Pancreas (tissue), 10 donors: ENCODE measurements around the gene BRD3OS. TPM values are rescaled to one million over a fixed set of nuclear protein-coding genes. Genes with fewer than 3 reads are reported as not detected.

Source experiments
- ATAC-seq, 4 donors: fragments of 200-7000 bp; cut with Tn5 transposase; one replicate each; pipeline versions ENCODE4 v1.8.0 to v1.9.1; 2020; ENCODE audit warnings: mild to moderate bottlenecking in 4 of 4, moderate library complexity in 4 of 4
- DNase-seq, 6 donors: peaks; one replicate each; pipeline ENCODE4 v3.0.0-alpha.2; 2020
- FAIRE-seq: peaks from 2 replicates; lab custom pipeline; 2012; peaks lifted over from hg19 to GRCh38; lab: Jason Lieb, UNC
- H3K27ac ChIP-seq, 4 donors: fragments of 200-600 bp; sonication (generic); 1 replicate in 3 of 4; 2 replicates in 1 of 4; pipeline versions ENCODE4 v1.5.0 to v1.8.0; 2020
- H3K27me3 ChIP-seq, 4 donors: fragments of 200-600 bp; one replicate each; pipeline ENCODE4 v1.8.0; 2021
- H3K36me3 ChIP-seq, 3 donors: fragments of 200-600 bp; sonication (generic) in 1 of 3; one replicate each; pipeline versions ENCODE4 v1.5.0 to v1.8.0; 2020 to 2021
- H3K4me1 ChIP-seq, 3 donors: fragments of 200-600 bp; one replicate each; pipeline ENCODE4 v1.8.0; 2021
- H3K4me3 ChIP-seq, 4 donors: fragments of 200-600 bp; sonication (generic) in 2 of 4; one replicate each; pipeline versions ENCODE4 v1.5.0 to v1.8.0; 2020 to 2021
- H3K9me3 ChIP-seq, 4 donors: fragments of 200-600 bp; one replicate each; pipeline ENCODE4 v1.8.0; 2021
- CTCF ChIP-seq, 4 donors: fragments of 200-600 bp; sonication (generic) in 3 of 4; IDR thresholded peaks; one replicate each; pipeline versions ENCODE4 v1.5.0 to v1.8.0; 2021; ENCODE audit warnings: antibody characterized with exemption in 4 of 4
- WGBS, 2 donors: extraction: QIAGEN DNeasy Blood & Tissue Kit; methylation state at CpG; one replicate each; pipeline ENCODE4 v1.1.7; 2013; 5-methylcytosine and 5-hydroxymethylcytosine counted together
- intact Hi-C, 3 donors: fragments of 100-400 bp; cut with DNase I; formaldehyde crosslinking; loops; one replicate each; pipeline versions ENCODE4 v1.11.1 to v1.14.2; 2022
- polyA plus RNA-seq, 2 donors: library from polyadenylated mRNA; stranded (reverse); fragments of 200-250 nt; gene quantifications; one replicate each; pipeline ENCODE4 v1.2.3, GENCODE V29; 2013
- total RNA-seq, 6 donors: library from RNA; stranded (reverse); fragmentation: NEBNext Ultra II Directional in 4 of 6; extraction: Animal tissue kit (Norgen Biotek cat#: 25700) in 4 of 6; gene quantifications; one replicate each; pipeline versions ENCODE4 v1.2.1 to v1.2.4, GENCODE V29; 2021 to 2023
- donor health status: healthy with polysubstance abuse.
- donor health status: DM: no; HTN: no; CAD: no; lungs with moderate emphysema.
- donor health status: DM: no; HTN: no; CAD: no.
- donor health status: control.
- donor health status: control.
- donor health status: Bipolar disorder and iron deficiency.
- donor health status: DM: yes; HTN: yes; CAD: no.
- donor health status: DM: no; HTN: no; CAD: no.
- donor health status: DM: no; HTN: no; CAD: no.
- donor health status: DM: yes; HTN: yes; CAD: no.

BRD3OS gene
- total and polyA plus RNA-seq, 8 donors = 4.8 to 12.5 (median 7.3) TPM

DNA sequence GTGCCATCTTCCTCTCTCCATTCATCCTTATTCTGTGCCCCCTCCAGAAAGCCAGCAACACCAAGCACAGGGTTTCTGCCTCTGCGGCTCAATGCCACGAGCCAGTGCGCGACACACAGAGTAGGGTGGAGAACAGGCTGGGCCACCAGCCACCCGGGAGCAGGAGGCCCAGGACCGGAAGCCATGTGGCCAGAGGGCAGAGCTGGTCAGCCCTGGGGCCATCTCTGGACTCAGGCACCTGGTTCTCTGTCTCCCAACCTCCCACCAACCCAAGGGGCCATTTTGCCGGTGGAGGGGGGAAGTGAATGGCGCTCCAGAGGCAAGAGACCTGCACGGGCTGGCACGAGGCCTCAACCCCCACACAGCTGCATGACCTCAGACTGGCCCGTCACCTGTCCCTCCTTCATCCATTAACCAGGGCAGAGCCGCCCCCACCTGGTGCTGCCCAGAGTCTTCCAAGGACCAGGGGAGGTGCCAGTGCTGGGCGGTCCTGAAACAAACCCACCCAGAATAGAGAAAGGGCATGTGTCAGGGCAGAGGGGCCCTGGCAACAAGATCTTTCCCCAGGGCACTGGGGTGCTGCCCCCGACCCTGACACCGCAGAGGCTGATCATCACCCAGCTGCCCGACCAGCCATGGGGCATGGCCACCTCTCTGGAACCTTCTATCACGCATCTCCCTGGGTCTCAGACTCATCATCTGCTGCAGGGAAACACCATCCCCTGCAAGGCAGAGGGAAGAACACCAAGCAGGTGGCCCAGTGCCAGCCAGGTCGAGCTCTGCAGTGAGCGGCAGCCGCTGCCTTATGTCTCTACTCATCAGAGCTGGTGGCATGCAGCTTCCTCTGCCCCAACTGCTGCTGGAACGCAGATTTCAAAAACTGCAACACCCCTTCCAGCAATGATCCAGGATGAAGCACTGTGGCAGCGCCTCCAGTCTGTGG is 45.1 kb upstream of the BRD3OS start:
- Histone ChIP-seq H3K4me3 (peak overlapping the region in 2 of 4 donors; percentile 2 to 27), H3K27me3 (no peaks in the 10 kb centered on the region), H3K9me3 (no peaks in the 10 kb centered on the region), H3K4me1 (peaks cover 59 to 76% (median 66%) of the 10 kb centered on the region in 3 donors), H3K36me3 (no peaks in the 10 kb centered on the region), H3K27ac (peak overlapping the region; percentile 75 to 90 (median 78))
- TF ChIP-seq CTCF (IDR thresholded peaks at IDR 0.05) = no peak
- intact Hi-C loops = no loop called here
- 24 to 30% methylated on average over 22 of the region's 22 CpGs for WGBS, 2 donors
- DNase-seq = peak; percentile 73 to 91 (median 79)
- ATAC-seq = peak; percentile 48 to 63 (median 62)
- no peak for FAIRE-seq

DNA sequence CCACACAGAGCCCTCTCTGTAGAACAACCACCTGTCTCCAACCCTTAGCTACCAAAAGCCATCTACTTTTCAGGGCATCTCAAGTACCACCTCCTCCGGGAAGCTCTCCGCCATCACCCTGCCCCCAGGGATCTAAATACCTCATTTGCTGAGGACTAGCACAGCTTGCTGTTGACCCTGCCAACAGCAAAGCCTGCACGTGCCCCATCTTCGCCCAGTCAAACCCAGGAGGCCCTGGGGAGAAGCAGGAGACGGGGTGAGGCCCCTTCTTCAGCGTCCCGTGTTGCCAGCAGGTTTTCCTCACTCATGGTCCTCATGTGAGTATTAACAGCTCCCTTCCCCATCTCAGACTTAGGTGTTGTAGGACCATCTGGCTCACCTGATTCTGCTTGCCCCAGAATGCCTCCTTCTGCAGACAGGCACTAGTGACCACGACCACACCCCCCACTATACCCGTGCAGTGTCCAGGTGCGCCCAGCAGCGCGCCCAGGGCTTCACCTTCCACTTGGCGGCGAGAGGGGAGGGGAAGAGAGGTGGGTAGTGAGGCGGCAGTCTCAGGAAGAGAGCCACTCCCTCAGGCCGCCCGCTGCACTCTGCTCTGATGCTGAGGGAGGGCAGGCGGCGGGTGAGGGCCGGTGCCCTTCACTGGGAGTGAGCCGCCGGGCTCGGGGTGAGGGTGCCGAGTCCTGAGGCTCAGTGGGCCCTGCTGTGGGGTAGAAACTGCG is 44.3 kb upstream of the BRD3OS start:
- TF ChIP-seq CTCF (IDR thresholded peaks at IDR 0.05) = no peak
- DNase-seq = peak in 3 of 6 donors; percentile 37 to 68 (median 65)
- no peak overlapping the region for H3K4me3 ChIP-seq
- no peaks in the 10 kb centered on the region for H3K36me3 ChIP-seq
- WGBS, 2 donors = 53% methylated on average over 24 to 25 of the region's 25 CpGs
- peak overlapping the region; percentile 75 to 90 (median 78) for H3K27ac ChIP-seq
- H3K27me3 ChIP-seq = no peaks in the 10 kb centered on the region
- no peak for FAIRE-seq
- intact Hi-C loops = no loop called here
- peaks cover 53 to 69% (median 58%) of the 10 kb centered on the region in 3 donors for H3K4me1 ChIP-seq
- H3K9me3 ChIP-seq = no peaks in the 10 kb centered on the region
- peak in 3 of 4 donors; percentile 6 to 14 (median 9) for ATAC-seq

- intact Hi-C loops = no loop called here
- Histone ChIP-seq H3K4me3 (no peak overlapping the region), H3K4me1 (peaks cover 52 to 65% (median 53%) of the 10 kb centered on the region in 3 donors), H3K9me3 (no peaks in the 10 kb centered on the region), H3K27me3 (no peaks in the 10 kb centered on the region), H3K27ac (peak overlapping the region in 1 of 4 donors; percentile 17), H3K36me3 (no peaks in the 10 kb centered on the region)
- no peak for TF ChIP-seq CTCF (IDR thresholded peaks at IDR 0.05)
- DNase-seq (peak in 2 of 6 donors; percentile 22 to 57), ATAC-seq (no peak), FAIRE-seq (no peak)
- WGBS, 2 donors = 75 to 79% methylated on average over 14 of the region's 14 CpGs
Observed at GRCh38 chr9:133981589-133981957, 43.7 kb upstream of the BRD3OS start.

DNA sequence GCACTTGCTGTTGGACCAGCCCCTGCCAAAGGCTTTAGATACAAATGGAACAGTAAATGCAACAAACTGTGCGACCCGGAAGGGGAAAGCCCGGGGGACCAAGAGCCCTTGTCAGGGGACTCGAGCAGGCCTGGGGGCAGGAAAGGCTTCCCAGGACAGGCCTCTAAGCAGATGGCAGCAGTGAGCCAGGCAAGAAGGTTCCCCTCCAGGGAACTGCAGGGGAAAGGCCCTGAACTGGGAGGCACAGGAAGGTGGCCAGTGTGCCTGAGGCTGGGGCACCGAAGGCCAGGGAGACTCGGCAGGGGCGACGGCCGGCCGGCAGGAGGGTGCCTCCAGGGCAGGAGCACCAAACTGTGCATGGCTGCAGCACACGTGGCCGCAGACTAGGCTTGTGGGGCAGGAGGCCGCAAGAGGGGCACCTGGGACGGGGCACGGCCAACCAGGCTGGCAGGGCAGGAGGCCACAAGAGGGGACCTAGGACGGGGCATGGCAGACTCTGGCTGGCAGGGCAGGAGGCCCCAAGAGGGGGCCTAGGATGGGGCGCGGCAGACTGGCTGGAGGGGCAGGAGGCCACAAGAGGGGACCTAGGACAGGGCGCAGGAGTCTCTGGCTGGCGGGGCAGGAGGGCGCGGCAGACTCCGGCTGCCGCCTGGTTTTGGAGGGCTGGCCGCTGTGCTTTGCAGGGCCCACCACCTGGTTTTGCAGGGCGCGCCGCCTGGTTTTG is 43.2 kb upstream of the BRD3OS start:
- no peak for TF ChIP-seq CTCF (IDR thresholded peaks at IDR 0.05)
- H3K4me3 ChIP-seq = no peak overlapping the region
- no peaks in the 10 kb centered on the region for H3K9me3 ChIP-seq
- H3K4me1 ChIP-seq = peaks cover 47 to 60% (median 53%) of the 10 kb centered on the region in 3 donors
- WGBS, 2 donors = 63 to 73% methylated on average over 28 of the region's 28 CpGs
- intact Hi-C loops = no loop called here
- no peaks in the 10 kb centered on the region for H3K27me3 ChIP-seq
- H3K36me3 ChIP-seq = no peaks in the 10 kb centered on the region
- DNase-seq = peak in 3 of 6 donors; percentile 37 to 72 (median 58)
- peak overlapping the region in 1 of 4 donors; percentile 17 for H3K27ac ChIP-seq
- FAIRE-seq = no peak
- ATAC-seq = no peak
